HCT116 (cell line): ENCODE results near the gene CCN5. TPM values are rescaled to one million over a fixed set of nuclear protein-coding genes. Genes with fewer than 3 reads are reported as not detected.

Experiments used
- ATAC-seq: fragments of 200-7000 bp; cut with Tn5 transposase; 2 replicates; pipeline ENCODE4 v1.9.1; 2020; ENCODE audit warnings: mild to moderate bottlenecking, moderate library complexity
- BruUV-seq: library from RNA; stranded (reverse); fragments of 400-500 nt; replicated peaks from 2 replicates; lab custom pipeline; 2021; lab: Mats Ljungman, UMichigan
- CTCF ChIA-PET: fragments of 300-600 bp; sonication (Branson Sonifier 250); formaldehyde crosslinking; loops from one replicate; lab custom pipeline; 2021; ENCODE audit warnings: antibody characterized with exemption; lab: Charles Lee
- POLR2A ChIA-PET: fragments of 300-600, 350-600 bp; sonication (Branson Sonifier 250); formaldehyde crosslinking; loops from one replicate; lab custom pipeline; 2021; ENCODE audit warnings: antibody characterized with exemption; lab: Charles Lee
- RAD21 ChIA-PET, 2 experiments: fragments of 300-600 bp; sonication (Branson Sonifier 250); formaldehyde crosslinking; loops; one replicate each; lab custom pipeline; 2023; ENCODE audit warnings: low total read pairs in 2 of 2; ENCODE audit not compliant: uncharacterized antibody in 2 of 2, unreplicated experiment in 2 of 2, low non-redundant PET in 1 of 2; lab: Charles Lee
- DNase-seq: peaks from one replicate; pipeline ENCODE4 v3.0.0-alpha.2; 2010; ENCODE audit warnings: low read depth, low spot score
- H2AFZ ChIP-seq: fragments of 200-600 bp; shearing (Covaris generic), sonication (generic); 2 replicates; pipeline ENCODE4 v1.6.1; 2017; ENCODE audit warnings: low read depth, mixed run types, mixed read lengths, antibody characterized with exemption, low read length; ENCODE audit not compliant: poor library complexity, severe bottlenecking
- H3K27ac ChIP-seq: 2 replicates; pipeline ENCODE4 v1.5.1; 2012; ENCODE audit warnings: low read depth, low read length
- H3K27me3 ChIP-seq: fragments of 200-600 bp; sonication (generic); 2 replicates; pipeline ENCODE4 v1.6.1; 2016; ENCODE audit warnings: mixed run types, low read length, mixed read lengths; ENCODE audit not compliant: insufficient read depth
- H3K36me3 ChIP-seq, 2 experiments: fragments of 200-500 bp in 1 of 2; fragments of 200-600 bp in 1 of 2; sonication (Bioruptor generic) in 1 of 2; sonication (generic) in 1 of 2; 2 replicates each; pipeline versions ENCODE4 v1.5.1 to v1.6.1; 2014 to 2016; ENCODE audit warnings: low read length in 2 of 2, inconsistent platforms in 1 of 2, mixed read lengths in 1 of 2, mixed run types in 1 of 2; ENCODE audit not compliant: insufficient read depth in 2 of 2, control insufficient read depth in 1 of 2
- H3K4me1 ChIP-seq, 2 experiments: fragments of 200-600 bp in 1 of 2; sonication (generic) in 1 of 2; 2 replicates each; pipeline versions ENCODE4 v1.5.1 to v1.6.1; 2012 to 2017; ENCODE audit warnings: low read length in 2 of 2, inconsistent platforms in 1 of 2, mild to moderate bottlenecking in 1 of 2, mixed read lengths in 1 of 2, mixed run types in 1 of 2, moderate library complexity in 1 of 2; ENCODE audit not compliant: insufficient read depth in 2 of 2, control insufficient read depth in 1 of 2
- H3K4me2 ChIP-seq: fragments of 200-600 bp; sonication (generic); 2 replicates; pipeline ENCODE4 v1.6.1; 2017; ENCODE audit warnings: mixed run types, low read length, mixed read lengths
- H3K4me3 ChIP-seq, 2 experiments: fragments of 200-600 bp in 1 of 2; sonication (generic) in 1 of 2; replicated peaks in 1 of 2; 2 replicates each; pipeline ENCODE4 v1.5.1; 2011 to 2016; ENCODE audit warnings: low read length in 2 of 2, control low read depth in 1 of 2, low read depth in 1 of 2, mild to moderate bottlenecking in 1 of 2, mixed read lengths in 1 of 2, mixed run types in 1 of 2
- H3K79me2 ChIP-seq: fragments of 200-600 bp; sonication (generic); 2 replicates; pipeline ENCODE4 v1.6.1; 2017; ENCODE audit warnings: mild to moderate bottlenecking, mixed run types, low read length, moderate library complexity, mixed read lengths; ENCODE audit not compliant: insufficient read depth
- H3K9ac ChIP-seq: fragments of 200-600 bp; sonication (generic); 2 replicates; pipeline ENCODE4 v1.6.1; 2016; ENCODE audit warnings: low read length, mixed read lengths
- H3K9me2 ChIP-seq: fragments of 200-600 bp; sonication (generic), shearing (Covaris generic); 2 replicates; pipeline ENCODE4 v1.6.1; 2017; ENCODE audit warnings: mixed run types, mild to moderate bottlenecking, moderate library complexity; ENCODE audit not compliant: insufficient read depth
- H3K9me3 ChIP-seq, 2 experiments: fragments of 200-500 bp in 1 of 2; fragments of 200-600 bp in 1 of 2; sonication (Bioruptor generic) in 1 of 2; sonication (generic) in 1 of 2; 2 replicates each; pipeline ENCODE4 v1.6.1; 2014 to 2017; ENCODE audit warnings: low read length in 2 of 2, mixed read lengths in 2 of 2, inconsistent platforms in 1 of 2, low read depth in 1 of 2, mild to moderate bottlenecking in 1 of 2, mixed run types in 1 of 2, moderate library complexity in 1 of 2; ENCODE audit not compliant: control insufficient read depth in 1 of 2, insufficient read depth in 1 of 2
- H4K20me1 ChIP-seq: fragments of 200-600 bp; sonication (generic), shearing (Covaris generic); 2 replicates; pipeline ENCODE4 v1.6.1; 2017; ENCODE audit warnings: mixed run types, mild to moderate bottlenecking, moderate library complexity; ENCODE audit not compliant: insufficient read depth
- CEBPB ChIP-seq: IDR thresholded peaks from 2 replicates; pipeline ENCODE4 v1.6.1; 2012; ENCODE audit warnings: low read depth
- CTCF ChIP-seq, 3 experiments: fragments of 200-600 bp in 1 of 3; sonication (generic) in 1 of 3; IDR thresholded peaks in 2 of 3; conservative IDR thresholded peaks in 1 of 3; 2 replicates each; pipeline ENCODE4 v1.5.1; 2012 to 2017; ENCODE audit warnings: low read depth in 2 of 3, low read length in 2 of 3, antibody characterized with exemption in 1 of 3, borderline replicate concordance in 1 of 3, control low read depth in 1 of 3, mild to moderate bottlenecking in 1 of 3, mixed read lengths in 1 of 3, mixed run types in 1 of 3, moderate library complexity in 1 of 3; ENCODE audit not compliant: insufficient read depth in 1 of 3
- EGR1 ChIP-seq: IDR thresholded peaks from 2 replicates; pipeline ENCODE4 v1.6.1; 2012; ENCODE audit warnings: low read depth
- JUND ChIP-seq: IDR thresholded peaks from 2 replicates; pipeline ENCODE4 v1.6.1; 2012
- POLR2AphosphoS5 ChIP-seq: IDR thresholded peaks from 2 replicates; pipeline ENCODE4 v1.6.1; 2011; ENCODE audit warnings: mild to moderate bottlenecking, low read depth, low read length, moderate library complexity
- TCF7L2 ChIP-seq: IDR thresholded peaks from 2 replicates; pipeline ENCODE4 v1.7.0; 2011; ENCODE audit warnings: borderline replicate concordance, inconsistent platforms; ENCODE audit not compliant: insufficient read depth, insufficient read length; ENCODE audit errors: extremely low read depth
- YY1 ChIP-seq: IDR thresholded peaks from 2 replicates; pipeline ENCODE4 v1.6.1; 2011; ENCODE audit warnings: low read length, low read depth, moderate library complexity, mild to moderate bottlenecking; ENCODE audit not compliant: insufficient replicate concordance; ENCODE audit errors: extremely low read depth
- ZFX ChIP-seq: fragments of 450-650 bp; IDR thresholded peaks from 2 replicates; pipeline ENCODE4 v1.6.1; 2017
- intact Hi-C: fragments of 100-400 bp; cut with micrococcal nuclease; formaldehyde crosslinking; loops from 2 replicates; pipeline ENCODE4 v1.10.0; 2022
- total RNA-seq: library from RNA; stranded (reverse); gene quantifications from one replicate; pipeline ENCODE4 v1.2.1, GENCODE V29; 2021; ENCODE audit not compliant: unreplicated experiment
- TF ChIP-seq, protein P1 (sequence below): IDR thresholded peaks from 2 replicates; pipeline ENCODE4 v1.6.1; 2012

CCN5 gene
- total RNA-seq, 1 experiment from 2014 or later: 0.20 TPM

DNA sequence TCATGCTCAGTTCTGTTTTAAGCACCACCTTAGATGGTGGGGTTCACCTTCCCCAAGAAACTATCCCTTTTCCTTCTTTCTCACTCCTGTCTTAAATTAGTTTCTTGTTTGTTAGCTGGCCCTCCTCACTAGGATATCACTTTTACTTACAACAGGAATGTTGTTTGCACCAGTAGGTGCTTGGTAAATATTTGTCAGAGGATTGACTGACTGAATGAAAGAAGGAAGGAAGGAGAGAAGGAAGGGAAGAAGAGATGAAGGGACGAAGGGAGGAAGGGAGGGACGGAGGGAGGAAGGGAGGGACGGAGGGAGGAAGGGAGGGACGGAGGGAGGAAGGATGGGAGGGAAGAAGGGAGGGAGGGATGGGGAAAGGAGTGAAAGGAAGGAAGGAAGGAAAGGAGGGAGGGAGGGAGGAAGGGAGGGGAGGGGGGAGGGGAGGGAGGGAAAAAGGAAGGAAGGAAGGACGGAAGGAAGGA is 30.0 kb downstream of the CCN5 start:
- BruUV-seq: no TSS peak
- ATAC-seq: no peak
- Histone ChIP-seq H3K27me3 (no peaks in the 10 kb centered on the region), H3K9ac (no peak overlapping the region), H3K36me3 (no peaks in the 10 kb centered on the region), H2AFZ (no peak overlapping the region), H3K79me2 (no peaks in the 10 kb centered on the region), H3K9me3 (no peaks in the 10 kb centered on the region), H4K20me1 (no peaks in the 10 kb centered on the region), H3K27ac (no peak overlapping the region), H3K4me3 (no peak overlapping the region), H3K4me1 (peaks cover 8 to 12% of the 10 kb centered on the region in 2 experiments; a peak in 3 of 4 replicates), H3K9me2 (no peaks in the 10 kb centered on the region), H3K4me2 (no peak overlapping the region)
- RAD21 ChIA-PET: no interaction called here
- DNase-seq: no peak
- TF ChIP-seq CTCF (IDR thresholded peaks at IDR 0.05 in 2 of 3, conservative IDR thresholded peaks at IDR 0.05 in 1 of 3; ENCODE audit: borderline replicate concordance in 1 of 3, insufficient read depth in 1 of 3, low read depth in 2 of 3, low read length in 2 of 3) (no peak), CEBPB (no peak), JUND (no peak), TCF7L2 (no peak), YY1 (no peak), POLR2AphosphoS5 (no peak), ZFX (no peak), EGR1 (no peak)
- TF ChIP-seq, protein P1, sequence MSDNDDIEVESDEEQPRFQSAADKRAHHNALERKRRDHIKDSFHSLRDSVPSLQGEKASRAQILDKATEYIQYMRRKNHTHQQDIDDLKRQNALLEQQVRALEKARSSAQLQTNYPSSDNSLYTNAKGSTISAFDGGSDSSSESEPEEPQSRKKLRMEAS: no peak
- intact Hi-C loops: no loop called here
- POLR2A ChIA-PET: no interaction called here
- CTCF ChIA-PET: no interaction called here
